Tibial nerve (tissue), 4 donors: ENCODE data around the gene SWAP70. TPM values are rescaled to one million over a fixed set of nuclear protein-coding genes. Genes with fewer than 3 reads are reported as not detected.

Experiments
- DNase-seq, 2 donors: peaks; one replicate each; pipeline ENCODE4 v3.0.0-alpha.2; 2019; ENCODE audit warnings: low spot score in 2 of 2
- H3K27ac ChIP-seq, 4 donors: fragments of 200-600 bp; sonication (generic) in 3 of 4; one replicate each; pipeline ENCODE4 v1.5.1; 2017 to 2019; ENCODE audit warnings: mild to moderate bottlenecking in 1 of 4
- H3K27me3 ChIP-seq, 2 donors: fragments of 200-600 bp; sonication (generic) in 1 of 2; one replicate each; pipeline versions ENCODE4 v1.5.1 to v1.6.0; 2017 to 2019
- H3K36me3 ChIP-seq, 3 donors: fragments of 200-600 bp; sonication (generic); one replicate each; pipeline ENCODE4 v1.5.1; 2018 to 2019
- H3K4me1 ChIP-seq, 4 donors: fragments of 200-600 bp; sonication (generic) in 3 of 4; one replicate each; pipeline ENCODE4 v1.5.1; 2017 to 2019
- H3K4me3 ChIP-seq, 4 donors: fragments of 200-600 bp; sonication (generic) in 3 of 4; one replicate each; pipeline ENCODE4 v1.5.1; 2017 to 2019; ENCODE audit warnings: mild to moderate bottlenecking in 1 of 4, moderate library complexity in 1 of 4
- H3K9me3 ChIP-seq, 4 donors: fragments of 200-600 bp; sonication (generic) in 3 of 4; one replicate each; pipeline ENCODE4 v1.5.1; 2017 to 2019
- CTCF ChIP-seq, 5 experiments: fragments of 200-600 bp in 3 of 5; fragments of 450-650 bp in 2 of 5; sonication (generic) in 3 of 5; IDR thresholded peaks; one replicate each; pipeline ENCODE4 v1.5.1; 2016 to 2019; ENCODE audit warnings: antibody characterized with exemption in 5 of 5, mild to moderate bottlenecking in 3 of 5, moderate library complexity in 2 of 5
- EP300 ChIP-seq, 2 donors: sonication (generic); formaldehyde crosslinking; IDR thresholded peaks; one replicate each; pipeline ENCODE4 v1.6.1; 2017; ENCODE audit warnings: antibody characterized with exemption in 2 of 2, mild to moderate bottlenecking in 1 of 2
- POLR2A ChIP-seq, 2 donors: fragments of 450-650 bp; IDR thresholded peaks; one replicate each; pipeline ENCODE4 v1.6.1; 2017; ENCODE audit warnings: antibody characterized with exemption in 2 of 2, mild to moderate bottlenecking in 2 of 2, moderate library complexity in 2 of 2
- WGBS, 2 donors: methylation state at CpG; one replicate each; pipeline ENCODE4 v1.1.5; 2018; 5-methylcytosine and 5-hydroxymethylcytosine counted together
- total RNA-seq, 4 donors: library from RNA; depleted of rRNA; stranded (reverse); fragments of >200 nt; gene quantifications; one replicate each; pipeline ENCODE4 v1.1.0, GENCODE V29; 2016

Gene SWAP70
- total RNA-seq, 4 donors from 2014 or later, result 51.0 to 79.1 (median 66.9) TPM

GRCh38 chr11:9784602-9785315 lies 120.9 kb downstream of the SWAP70 start:
- WGBS, 2 donors, result 86 to 90% methylated on average over 6 of the region's 6 CpGs
- Histone ChIP-seq H3K4me3 (no peak overlapping the region), H3K27ac (no peak overlapping the region), H3K27me3 (no peaks in the 10 kb centered on the region), H3K9me3 (no peaks in the 10 kb centered on the region), H3K36me3 (peaks cover 0 to 93% (median 2%) of the 10 kb centered on the region in 3 donors), H3K4me1 (peaks cover 0 to 11% (median 2%) of the 10 kb centered on the region in 4 donors)
- no peak for DNase-seq
- TF ChIP-seq CTCF (IDR thresholded peaks at IDR 0.05), result no peak
- TF ChIP-seq EP300 (IDR thresholded peaks at IDR 0.05), result no peak
- no peak for TF ChIP-seq POLR2A (IDR thresholded peaks at IDR 0.05)

GRCh38 chr11:9787260-9787659 lies 123.4 kb downstream of the SWAP70 start:
- Histone ChIP-seq H3K4me1 (peaks cover 0 to 11% (median 2%) of the 10 kb centered on the region in 4 donors), H3K27ac (peak overlapping the region in 2 of 4 donors; percentile 8 to 29), H3K9me3 (no peaks in the 10 kb centered on the region), H3K36me3 (peaks cover 0 to 78% (median 0%) of the 10 kb centered on the region in 3 donors), H3K27me3 (no peaks in the 10 kb centered on the region), H3K4me3 (no peak overlapping the region)
- 84 to 88% methylated on average over 5 of the region's 5 CpGs for whole genome bisulfite sequencing, 2 donors
- no peak for TF ChIP-seq CTCF (IDR thresholded peaks at IDR 0.05)
- no peak for TF ChIP-seq EP300 (IDR thresholded peaks at IDR 0.05)
- no peak for TF ChIP-seq POLR2A (IDR thresholded peaks at IDR 0.05)
- no peak for DNase-seq

GRCh38 chr11:9787981-9788521 lies 124.2 kb downstream of the SWAP70 start:
- H3K4me1 ChIP-seq, result peaks cover 0 to 11% (median 2%) of the 10 kb centered on the region in 4 donors
- H3K4me3 ChIP-seq, result no peak overlapping the region
- TF ChIP-seq CTCF (IDR thresholded peaks at IDR 0.05), result no peak
- TF ChIP-seq EP300 (IDR thresholded peaks at IDR 0.05), result no peak
- TF ChIP-seq POLR2A (IDR thresholded peaks at IDR 0.05), result no peak
- WGBS, 2 donors, result 62% methylated on average over 3 of the region's 3 CpGs
- peaks cover 0 to 77% (median 0%) of the 10 kb centered on the region in 3 donors for H3K36me3 ChIP-seq
- H3K27ac ChIP-seq, result peak overlapping the region in 2 of 4 donors; percentile 8 to 29
- H3K27me3 ChIP-seq, result no peaks in the 10 kb centered on the region
- DNase-seq, result peak in 1 of 2 donors; percentile 24
- no peaks in the 10 kb centered on the region for H3K9me3 ChIP-seq

GRCh38 chr11:9789910-9790309 lies 126.0 kb downstream of the SWAP70 start:
- H3K27me3 ChIP-seq, result no peaks in the 10 kb centered on the region
- 91 to 96% methylated on average over 3 of the region's 3 CpGs for WGBS, 2 donors
- H3K9me3 ChIP-seq, result no peaks in the 10 kb centered on the region
- H3K4me1 ChIP-seq, result peaks cover 0 to 11% (median 2%) of the 10 kb centered on the region in 4 donors
- H3K4me3 ChIP-seq, result no peak overlapping the region
- TF ChIP-seq POLR2A (IDR thresholded peaks at IDR 0.05), result no peak
- no peak for TF ChIP-seq EP300 (IDR thresholded peaks at IDR 0.05)
- no peak for TF ChIP-seq CTCF (IDR thresholded peaks at IDR 0.05)
- no peak overlapping the region for H3K27ac ChIP-seq
- peaks cover 0 to 65% (median 0%) of the 10 kb centered on the region in 3 donors for H3K36me3 ChIP-seq
- no peak for DNase-seq

GRCh38 chr11:9790703-9791102 lies 126.8 kb downstream of the SWAP70 start:
- Histone ChIP-seq H3K27ac (no peak overlapping the region), H3K4me3 (no peak overlapping the region), H3K36me3 (peaks cover 0 to 58% (median 0%) of the 10 kb centered on the region in 3 donors), H3K9me3 (no peaks in the 10 kb centered on the region), H3K27me3 (no peaks in the 10 kb centered on the region), H3K4me1 (peaks cover 0 to 11% (median 2%) of the 10 kb centered on the region in 4 donors)
- DNase-seq, result no peak
- TF ChIP-seq POLR2A (IDR thresholded peaks at IDR 0.05), result no peak
- TF ChIP-seq EP300 (IDR thresholded peaks at IDR 0.05), result no peak
- no peak for TF ChIP-seq CTCF (IDR thresholded peaks at IDR 0.05)
- WGBS, 2 donors, result 83 to 86% methylated on average over 3 of the region's 3 CpGs
